ENCODE results near the gene AQP2.

Gene AQP2

DNA sequence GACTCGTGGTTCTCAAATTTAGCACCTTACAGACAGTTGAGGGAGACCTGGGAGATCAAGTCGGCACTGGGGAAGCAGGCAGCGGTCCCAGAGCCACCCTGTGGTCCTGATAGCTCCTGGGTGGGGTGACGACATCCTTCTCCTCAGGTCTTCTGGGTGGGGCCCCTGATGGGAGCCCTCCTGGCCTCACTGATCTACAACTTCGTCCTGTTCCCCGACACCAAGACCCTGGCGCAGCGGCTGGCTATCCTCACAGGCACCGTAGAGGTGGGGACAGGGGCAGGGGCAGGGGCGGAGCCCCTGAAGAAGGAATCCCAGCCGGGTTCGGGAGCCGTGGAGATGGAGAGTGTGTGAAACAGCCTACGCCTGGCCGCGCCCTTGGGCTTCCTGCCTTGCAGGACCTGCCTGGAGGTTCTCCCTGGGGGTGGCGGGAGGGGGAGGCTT is 24.8 kb downstream of the AQP2 start:
- DNase-seq (ENCODE audit: extremely low read depth, insufficient read length), result no peak
- TF ChIP-seq, protein P1, sequence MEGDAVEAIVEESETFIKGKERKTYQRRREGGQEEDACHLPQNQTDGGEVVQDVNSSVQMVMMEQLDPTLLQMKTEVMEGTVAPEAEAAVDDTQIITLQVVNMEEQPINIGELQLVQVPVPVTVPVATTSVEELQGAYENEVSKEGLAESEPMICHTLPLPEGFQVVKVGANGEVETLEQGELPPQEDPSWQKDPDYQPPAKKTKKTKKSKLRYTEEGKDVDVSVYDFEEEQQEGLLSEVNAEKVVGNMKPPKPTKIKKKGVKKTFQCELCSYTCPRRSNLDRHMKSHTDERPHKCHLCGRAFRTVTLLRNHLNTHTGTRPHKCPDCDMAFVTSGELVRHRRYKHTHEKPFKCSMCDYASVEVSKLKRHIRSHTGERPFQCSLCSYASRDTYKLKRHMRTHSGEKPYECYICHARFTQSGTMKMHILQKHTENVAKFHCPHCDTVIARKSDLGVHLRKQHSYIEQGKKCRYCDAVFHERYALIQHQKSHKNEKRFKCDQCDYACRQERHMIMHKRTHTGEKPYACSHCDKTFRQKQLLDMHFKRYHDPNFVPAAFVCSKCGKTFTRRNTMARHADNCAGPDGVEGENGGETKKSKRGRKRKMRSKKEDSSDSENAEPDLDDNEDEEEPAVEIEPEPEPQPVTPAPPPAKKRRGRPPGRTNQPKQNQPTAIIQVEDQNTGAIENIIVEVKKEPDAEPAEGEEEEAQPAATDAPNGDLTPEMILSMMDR (IDR thresholded peaks at IDR 0.05; ENCODE audit: insufficient read depth, low read length, poor library complexity, severe bottlenecking), result no peak
- no peak overlapping the region for H3K4me3 ChIP-seq (replicated peaks; ENCODE audit: low read depth, low read length)

DNA sequence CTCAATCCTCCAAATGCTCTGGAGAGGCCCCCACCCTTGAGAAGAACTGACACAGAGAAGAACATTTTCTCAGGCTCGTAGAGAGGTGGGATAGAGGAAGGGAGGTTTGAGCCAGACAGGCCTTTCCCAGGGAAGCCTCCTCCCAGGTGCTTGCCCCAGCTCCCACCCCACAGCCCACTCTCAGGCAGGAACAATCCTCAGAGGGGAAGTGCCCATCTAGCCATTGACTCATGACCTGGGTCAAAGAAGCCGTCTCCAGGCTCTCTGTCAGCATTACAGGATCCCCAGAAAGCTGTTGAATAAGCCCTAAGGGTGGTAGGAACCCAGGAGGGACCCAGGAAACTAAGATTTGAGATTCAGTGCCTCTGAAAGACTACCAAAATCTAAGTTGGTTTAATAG is 26.0 kb downstream of the AQP2 start:
- Histone ChIP-seq H3K4me3 (replicated peaks; ENCODE audit: low read depth, low read length) (no peak overlapping the region), H3K27me3 (replicated peaks; ENCODE audit: control insufficient read depth, insufficient read depth, low read length) (no peaks in the 10 kb centered on the region), H3K36me3 (ENCODE audit: control insufficient read depth, insufficient read depth, low read length) (no peaks in the 10 kb centered on the region)
- DNase-seq (ENCODE audit: extremely low read depth, insufficient read length), result no peak
- TF ChIP-seq, protein P1 (IDR thresholded peaks at IDR 0.05; ENCODE audit: insufficient read depth, low read length, poor library complexity, severe bottlenecking), result no peak

More for the DNA sequence above, 24.8 kb downstream of the AQP2 start:
- Histone ChIP-seq H3K27me3 (replicated peaks; ENCODE audit: control insufficient read depth, insufficient read depth, low read length) (no peaks in the 10 kb centered on the region; the same call in 1 of the 2 replicates), H3K36me3 (ENCODE audit: control insufficient read depth, insufficient read depth, low read length) (no peaks in the 10 kb centered on the region)

DNA sequence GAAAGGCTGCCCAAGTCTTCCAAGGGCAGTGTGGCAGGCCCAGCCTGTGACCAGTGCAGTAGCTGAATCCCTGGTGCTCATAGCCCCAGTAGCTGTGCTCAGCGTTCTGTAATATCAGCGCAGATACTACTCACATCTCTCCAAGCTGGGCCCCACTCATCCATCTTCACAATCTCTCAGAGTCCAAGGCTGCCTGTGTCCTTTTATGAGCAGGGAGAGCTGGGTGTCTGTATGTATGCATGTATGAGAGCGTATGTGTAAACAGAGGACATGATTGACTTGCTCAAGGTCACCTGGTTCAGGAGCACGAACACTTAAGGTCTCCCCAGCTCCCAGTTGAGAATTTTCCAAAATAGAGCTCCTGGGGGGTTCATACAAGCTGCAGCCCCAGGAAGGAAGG is 27.6 kb downstream of the AQP2 start:
- TF ChIP-seq, protein P1 (IDR thresholded peaks at IDR 0.05; ENCODE audit: insufficient read depth, low read length, poor library complexity, severe bottlenecking), result no peak
- Histone ChIP-seq H3K36me3 (ENCODE audit: control insufficient read depth, insufficient read depth, low read length) (no peaks in the 10 kb centered on the region), H3K4me3 (replicated peaks; ENCODE audit: low read depth, low read length) (no peak overlapping the region), H3K27me3 (replicated peaks; ENCODE audit: control insufficient read depth, insufficient read depth, low read length) (no peaks in the 10 kb centered on the region)
- no peak for DNase-seq (ENCODE audit: extremely low read depth, insufficient read length)

DNA sequence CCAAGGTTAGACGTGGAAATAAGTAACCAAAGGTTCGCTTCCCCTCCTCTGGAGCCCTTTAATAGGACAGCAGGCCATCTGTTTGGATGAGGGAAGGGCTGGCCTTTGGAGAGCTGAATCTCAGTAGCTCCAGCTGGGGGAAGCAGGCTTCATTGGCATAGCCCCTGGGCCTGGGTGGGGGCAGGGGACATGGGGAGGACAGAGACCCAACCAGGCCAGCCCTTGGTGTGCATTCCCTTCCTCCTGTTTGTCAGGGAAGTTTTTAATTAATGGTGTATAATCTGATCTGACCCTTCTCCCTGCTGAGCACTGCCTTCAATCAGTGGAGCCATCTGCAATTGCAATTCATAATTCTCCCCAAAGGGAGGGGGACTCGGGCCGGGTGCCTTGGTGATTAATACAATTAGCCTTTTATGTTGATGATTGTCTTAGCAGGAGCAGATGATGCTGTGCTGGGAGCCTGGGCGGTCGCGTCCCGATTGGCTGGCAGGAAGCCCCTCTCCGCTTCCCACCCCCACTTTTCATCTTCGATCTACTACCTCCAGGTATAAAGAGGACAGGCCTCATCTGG is 28.6 kb downstream of the AQP2 start:
- Histone ChIP-seq H3K4me3 (replicated peaks; ENCODE audit: low read depth, low read length) (no peak overlapping the region), H3K36me3 (ENCODE audit: control insufficient read depth, insufficient read depth, low read length) (no peaks in the 10 kb centered on the region), H3K27me3 (replicated peaks; ENCODE audit: control insufficient read depth, insufficient read depth, low read length) (no peaks in the 10 kb centered on the region)
- no peak for DNase-seq (ENCODE audit: extremely low read depth, insufficient read length)
- TF ChIP-seq, protein P1 (IDR thresholded peaks at IDR 0.05; ENCODE audit: insufficient read depth, low read length, poor library complexity, severe bottlenecking), result no peak

DNA sequence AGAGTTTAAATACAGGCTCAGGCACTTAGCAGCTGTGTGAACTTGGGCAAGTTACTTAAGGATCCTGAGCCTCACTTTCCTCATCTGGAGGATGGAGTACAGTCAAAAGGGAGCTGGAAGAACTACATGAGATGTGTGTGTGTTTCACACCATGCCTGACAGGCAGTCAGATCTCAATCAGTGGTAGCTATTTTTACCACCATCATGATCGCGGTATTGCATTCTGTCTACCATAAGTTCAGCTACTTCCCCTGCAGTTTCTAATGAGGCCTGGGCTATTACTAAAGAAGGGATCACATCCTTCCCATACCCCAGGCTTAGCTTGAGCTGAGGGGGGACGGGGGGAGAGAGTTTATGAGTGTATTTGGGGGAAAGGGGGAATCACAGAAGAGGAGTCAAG is 29.3 kb downstream of the AQP2 start:
- H3K36me3 ChIP-seq (ENCODE audit: control insufficient read depth, insufficient read depth, low read length), result no peaks in the 10 kb centered on the region; the same call in 1 of the 2 replicates
- H3K4me3 ChIP-seq (replicated peaks; ENCODE audit: low read depth, low read length), result no peak overlapping the region
- H3K27me3 ChIP-seq (replicated peaks; ENCODE audit: control insufficient read depth, insufficient read depth, low read length), result no peaks in the 10 kb centered on the region
- TF ChIP-seq, protein P1 (IDR thresholded peaks at IDR 0.05; ENCODE audit: insufficient read depth, low read length, poor library complexity, severe bottlenecking), result no peak
- DNase-seq (ENCODE audit: extremely low read depth, insufficient read length), result no peak

All from GM06990 (cell line).